ENCODE results near the gene TIMP4.

DNA sequence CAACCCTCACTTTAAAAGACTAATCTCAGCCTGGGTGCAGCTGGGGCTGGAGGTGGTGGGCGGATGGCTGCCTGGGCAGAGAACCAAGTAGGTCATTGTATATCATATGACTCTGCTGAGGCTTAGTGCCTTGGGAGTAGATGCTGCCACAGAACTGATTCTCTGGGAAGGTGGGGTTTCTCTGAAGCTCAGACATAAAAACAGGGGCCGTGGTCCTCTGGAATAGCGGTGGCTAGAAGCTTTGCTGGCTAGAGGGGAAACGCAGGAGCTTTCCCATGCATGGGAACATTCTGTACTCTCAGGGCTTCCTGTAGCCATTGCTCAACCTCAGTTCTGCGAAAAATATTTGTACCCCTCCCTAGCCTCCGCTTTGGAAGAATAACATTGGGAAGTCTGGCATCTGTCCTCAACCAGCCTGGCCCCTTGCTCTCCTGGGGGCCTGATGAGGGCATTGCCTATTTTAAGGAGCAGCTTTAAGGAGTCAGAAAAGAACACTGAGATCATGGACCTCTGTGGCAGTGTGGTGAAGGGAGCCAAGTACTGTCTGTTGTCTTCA, 14.7 kb downstream of the TIMP4 start:
- no peak for TF ChIP-seq YY1 (IDR thresholded peaks at IDR 0.05)
- TF ChIP-seq, protein P1, sequence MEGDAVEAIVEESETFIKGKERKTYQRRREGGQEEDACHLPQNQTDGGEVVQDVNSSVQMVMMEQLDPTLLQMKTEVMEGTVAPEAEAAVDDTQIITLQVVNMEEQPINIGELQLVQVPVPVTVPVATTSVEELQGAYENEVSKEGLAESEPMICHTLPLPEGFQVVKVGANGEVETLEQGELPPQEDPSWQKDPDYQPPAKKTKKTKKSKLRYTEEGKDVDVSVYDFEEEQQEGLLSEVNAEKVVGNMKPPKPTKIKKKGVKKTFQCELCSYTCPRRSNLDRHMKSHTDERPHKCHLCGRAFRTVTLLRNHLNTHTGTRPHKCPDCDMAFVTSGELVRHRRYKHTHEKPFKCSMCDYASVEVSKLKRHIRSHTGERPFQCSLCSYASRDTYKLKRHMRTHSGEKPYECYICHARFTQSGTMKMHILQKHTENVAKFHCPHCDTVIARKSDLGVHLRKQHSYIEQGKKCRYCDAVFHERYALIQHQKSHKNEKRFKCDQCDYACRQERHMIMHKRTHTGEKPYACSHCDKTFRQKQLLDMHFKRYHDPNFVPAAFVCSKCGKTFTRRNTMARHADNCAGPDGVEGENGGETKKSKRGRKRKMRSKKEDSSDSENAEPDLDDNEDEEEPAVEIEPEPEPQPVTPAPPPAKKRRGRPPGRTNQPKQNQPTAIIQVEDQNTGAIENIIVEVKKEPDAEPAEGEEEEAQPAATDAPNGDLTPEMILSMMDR (IDR thresholded peaks at IDR 0.05; ENCODE audit: low read depth, low read length, missing input control): no peak

Data from liver (tissue), 2 donors.